Liver (tissue), 9 donors: Measurements from ENCODE around the gene CELF5. TPM values are rescaled to one million over a fixed set of nuclear protein-coding genes. Genes with fewer than 3 reads are reported as not detected.

Experiments used
- DNase-seq: peaks from one replicate; pipeline ENCODE4 v3.0.0-alpha.2; 2017; ENCODE audit warnings: low spot score
- H3K27ac ChIP-seq, 2 donors: one replicate each; pipeline ENCODE4 v1.7.0; 2013; ENCODE audit warnings: inconsistent platforms in 2 of 2, low read length in 2 of 2, control low read depth in 1 of 2, low read depth in 1 of 2, mild to moderate bottlenecking in 1 of 2
- H3K27me3 ChIP-seq, 4 donors: one replicate each; pipeline versions ENCODE4 v1.6.1 to v1.7.0; 2013; ENCODE audit warnings: low read length in 3 of 4, inconsistent platforms in 1 of 4, mild to moderate bottlenecking in 1 of 4, moderate library complexity in 1 of 4; ENCODE audit not compliant: control insufficient read depth in 4 of 4, insufficient read depth in 4 of 4
- H3K36me3 ChIP-seq, 4 donors: one replicate each; pipeline versions ENCODE4 v1.6.1 to v1.7.0; 2013; ENCODE audit warnings: low read length in 3 of 4, mild to moderate bottlenecking in 3 of 4, low read depth in 1 of 4, moderate library complexity in 1 of 4; ENCODE audit not compliant: control insufficient read depth in 4 of 4, insufficient read depth in 3 of 4
- H3K4me1 ChIP-seq, 4 donors: one replicate each; pipeline versions ENCODE4 v1.6.1 to v1.7.0; 2013; ENCODE audit warnings: low read length in 3 of 4, mild to moderate bottlenecking in 3 of 4, moderate library complexity in 1 of 4; ENCODE audit not compliant: control insufficient read depth in 4 of 4, insufficient read depth in 4 of 4
- H3K4me3 ChIP-seq, 3 donors: one replicate each; pipeline versions ENCODE4 v1.6.1 to v1.7.0; 2013; ENCODE audit warnings: low read length in 3 of 3, control low read depth in 1 of 3, low read depth in 1 of 3, mild to moderate bottlenecking in 1 of 3
- H3K9ac ChIP-seq, 2 donors: one replicate each; pipeline ENCODE4 v1.7.0; 2013; ENCODE audit warnings: low read length in 2 of 2, mild to moderate bottlenecking in 2 of 2, moderate library complexity in 2 of 2, control low read depth in 1 of 2, low read depth in 1 of 2
- H3K9me3 ChIP-seq, 4 donors: one replicate each; pipeline versions ENCODE4 v1.6.1 to v1.7.0; 2013; ENCODE audit warnings: low read length in 3 of 4; ENCODE audit not compliant: control insufficient read depth in 4 of 4
- EGR1 ChIP-seq, 2 donors: IDR thresholded peaks; 2 replicates each; pipeline ENCODE4 v1.6.1; 2016 to 2018; ENCODE audit warnings: antibody characterized with exemption in 2 of 2, low read depth in 2 of 2
- FOXA1 ChIP-seq: IDR thresholded peaks from 2 replicates; pipeline ENCODE4 v1.6.1; 2016; ENCODE audit warnings: antibody characterized with exemption
- FOXA2 ChIP-seq: IDR thresholded peaks from 2 replicates; pipeline ENCODE4 v1.6.1; 2016; ENCODE audit warnings: antibody characterized with exemption
- GABPA ChIP-seq, 2 donors: IDR thresholded peaks in 1 of 2; conservative IDR thresholded peaks in 1 of 2; 2 replicates each; pipeline ENCODE4 v1.6.1; 2016; ENCODE audit warnings: antibody characterized with exemption in 2 of 2, mild to moderate bottlenecking in 1 of 2, moderate library complexity in 1 of 2
- HNF4A ChIP-seq, 2 donors: conservative IDR thresholded peaks; 2 replicates each; pipeline ENCODE4 v1.6.1; 2016; ENCODE audit warnings: antibody characterized with exemption in 2 of 2, mild to moderate bottlenecking in 2 of 2
- HNF4G ChIP-seq: IDR thresholded peaks from 2 replicates; pipeline ENCODE4 v1.6.1; 2016; ENCODE audit warnings: antibody characterized with exemption
- JUND ChIP-seq, 2 donors: IDR thresholded peaks; 2 replicates each; pipeline ENCODE4 v1.6.1; 2016; ENCODE audit warnings: antibody characterized with exemption in 2 of 2
- NR2F2 ChIP-seq: IDR thresholded peaks from 2 replicates; pipeline ENCODE4 v1.6.1; 2016; ENCODE audit warnings: antibody characterized with exemption
- RAD21 ChIP-seq, 2 donors: IDR thresholded peaks; 2 replicates each; pipeline ENCODE4 v1.6.1; 2016; ENCODE audit warnings: antibody characterized with exemption in 2 of 2, mild to moderate bottlenecking in 2 of 2
- RXRA ChIP-seq, 2 donors: IDR thresholded peaks; 2 replicates each; pipeline ENCODE4 v1.6.1; 2017 to 2018; ENCODE audit warnings: antibody characterized with exemption in 2 of 2, mild to moderate bottlenecking in 1 of 2
- SP1 ChIP-seq: IDR thresholded peaks from 2 replicates; pipeline ENCODE4 v1.6.1; 2018; ENCODE audit warnings: antibody characterized with exemption, mild to moderate bottlenecking
- TAF1 ChIP-seq: conservative IDR thresholded peaks from 2 replicates; pipeline ENCODE4 v1.6.1; 2016; ENCODE audit warnings: antibody characterized with exemption, mild to moderate bottlenecking
- YY1 ChIP-seq: IDR thresholded peaks from 2 replicates; pipeline ENCODE4 v1.6.1; 2016; ENCODE audit warnings: antibody characterized with exemption, mild to moderate bottlenecking
- WGBS: extraction: QIAGEN DNeasy Blood & Tissue Kit; methylation state at CpG from one replicate; pipeline ENCODE4 v1.1.7; 2013; 5-methylcytosine and 5-hydroxymethylcytosine counted together
- polyA plus RNA-seq, 2 donors: library from polyadenylated mRNA; stranded (reverse) in 1 of 2; unstranded in 1 of 2; fragments of 200-250 nt in 1 of 2; fragments of >200 nt in 1 of 2; fragmentation: Nextera tagmentation in 1 of 2; extraction: Ambion mirVana in 1 of 2; gene quantifications; one replicate each; pipeline versions ENCODE4 v1.2.1 to v1.2.3, GENCODE V29; 2013 to 2015
- total RNA-seq, 2 donors: library from RNA; depleted of rRNA; stranded (reverse); fragments of >200 nt; gene quantifications; one replicate each; pipeline ENCODE4 v1.2.3, GENCODE V29; 2014
- TF ChIP-seq, protein P1 (sequence below): IDR thresholded peaks from 2 replicates; pipeline ENCODE4 v1.6.1; 2016; ENCODE audit warnings: antibody characterized with exemption
- TF ChIP-seq, protein P2 (sequence below): fragments of 150-350 bp; IDR thresholded peaks from 2 replicates; pipeline ENCODE4 v1.5.1; 2017; ENCODE audit warnings: improper control_type of control experiment, low read depth, low read length; ENCODE audit not compliant: missing input control
- TF ChIP-seq, protein P3 (sequence below): IDR thresholded peaks from 2 replicates; pipeline ENCODE4 v1.6.1; 2016; ENCODE audit warnings: antibody characterized with exemption
- TF ChIP-seq, protein P4 (sequence below): IDR thresholded peaks from 2 replicates; pipeline ENCODE4 v1.6.1; 2016; ENCODE audit warnings: antibody characterized with exemption, mild to moderate bottlenecking
- TF ChIP-seq, protein P5 (sequence below): IDR thresholded peaks from 2 replicates; pipeline ENCODE4 v1.6.1; 2016; ENCODE audit warnings: antibody characterized with exemption
- donor health status: healthy.
- donor health status: healthy.
- donor health status: healthy.
- donor health status: healthy.
- donor health status: healthy.

CELF5 gene
- total and polyA plus RNA-seq, 4 donors: 0.06 to 0.50 (median 0.26) TPM

DNA sequence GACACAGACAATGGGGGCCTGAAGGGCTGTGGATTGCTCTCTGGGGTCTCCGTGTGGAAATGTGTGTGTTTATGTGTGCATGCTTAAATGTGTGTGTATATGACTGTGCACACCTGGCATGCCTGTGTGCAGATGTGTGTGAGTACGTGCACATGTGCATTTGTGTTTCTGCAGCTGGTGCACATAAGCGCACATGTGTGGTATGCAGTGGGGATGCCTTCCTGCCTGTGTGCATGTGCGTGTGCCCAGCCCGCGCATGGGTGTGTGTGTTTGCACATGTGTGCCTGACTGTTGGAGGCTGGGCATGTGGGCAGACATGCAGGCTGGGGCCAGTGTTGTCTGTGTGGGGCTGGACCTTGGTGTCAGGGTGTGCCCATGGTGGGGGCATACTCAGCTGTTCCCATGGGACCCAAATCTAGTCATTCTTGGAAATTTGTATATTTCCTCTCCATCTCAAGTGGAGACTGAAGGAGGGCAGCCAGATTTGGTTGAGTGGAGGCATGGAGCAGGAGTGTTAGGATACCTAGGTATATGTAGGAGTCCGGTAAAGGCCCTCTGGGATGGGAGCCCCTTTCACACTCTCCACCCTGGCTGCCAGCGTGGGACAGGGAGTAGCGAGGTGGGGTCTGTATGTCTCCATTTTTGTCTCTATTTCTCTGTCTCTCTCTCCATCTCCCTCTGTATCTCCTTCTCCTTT lies 49.9 kb downstream of the CELF5 start:
- H3K27ac ChIP-seq: no peak overlapping the region
- no peak for TF ChIP-seq SP1
- TF ChIP-seq YY1: no peak
- TF ChIP-seq, protein P1, sequence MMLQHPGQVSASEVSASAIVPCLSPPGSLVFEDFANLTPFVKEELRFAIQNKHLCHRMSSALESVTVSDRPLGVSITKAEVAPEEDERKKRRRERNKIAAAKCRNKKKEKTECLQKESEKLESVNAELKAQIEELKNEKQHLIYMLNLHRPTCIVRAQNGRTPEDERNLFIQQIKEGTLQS: no peak
- TF ChIP-seq RAD21 (IDR thresholded peaks at IDR 0.05): no peak
- no peak for TF ChIP-seq TAF1
- TF ChIP-seq, protein P2, sequence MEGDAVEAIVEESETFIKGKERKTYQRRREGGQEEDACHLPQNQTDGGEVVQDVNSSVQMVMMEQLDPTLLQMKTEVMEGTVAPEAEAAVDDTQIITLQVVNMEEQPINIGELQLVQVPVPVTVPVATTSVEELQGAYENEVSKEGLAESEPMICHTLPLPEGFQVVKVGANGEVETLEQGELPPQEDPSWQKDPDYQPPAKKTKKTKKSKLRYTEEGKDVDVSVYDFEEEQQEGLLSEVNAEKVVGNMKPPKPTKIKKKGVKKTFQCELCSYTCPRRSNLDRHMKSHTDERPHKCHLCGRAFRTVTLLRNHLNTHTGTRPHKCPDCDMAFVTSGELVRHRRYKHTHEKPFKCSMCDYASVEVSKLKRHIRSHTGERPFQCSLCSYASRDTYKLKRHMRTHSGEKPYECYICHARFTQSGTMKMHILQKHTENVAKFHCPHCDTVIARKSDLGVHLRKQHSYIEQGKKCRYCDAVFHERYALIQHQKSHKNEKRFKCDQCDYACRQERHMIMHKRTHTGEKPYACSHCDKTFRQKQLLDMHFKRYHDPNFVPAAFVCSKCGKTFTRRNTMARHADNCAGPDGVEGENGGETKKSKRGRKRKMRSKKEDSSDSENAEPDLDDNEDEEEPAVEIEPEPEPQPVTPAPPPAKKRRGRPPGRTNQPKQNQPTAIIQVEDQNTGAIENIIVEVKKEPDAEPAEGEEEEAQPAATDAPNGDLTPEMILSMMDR: no peak
- no peak for TF ChIP-seq GABPA (IDR thresholded peaks at IDR 0.05 in 1 of 2, conservative IDR thresholded peaks at IDR 0.05 in 1 of 2)
- TF ChIP-seq, protein P3, sequence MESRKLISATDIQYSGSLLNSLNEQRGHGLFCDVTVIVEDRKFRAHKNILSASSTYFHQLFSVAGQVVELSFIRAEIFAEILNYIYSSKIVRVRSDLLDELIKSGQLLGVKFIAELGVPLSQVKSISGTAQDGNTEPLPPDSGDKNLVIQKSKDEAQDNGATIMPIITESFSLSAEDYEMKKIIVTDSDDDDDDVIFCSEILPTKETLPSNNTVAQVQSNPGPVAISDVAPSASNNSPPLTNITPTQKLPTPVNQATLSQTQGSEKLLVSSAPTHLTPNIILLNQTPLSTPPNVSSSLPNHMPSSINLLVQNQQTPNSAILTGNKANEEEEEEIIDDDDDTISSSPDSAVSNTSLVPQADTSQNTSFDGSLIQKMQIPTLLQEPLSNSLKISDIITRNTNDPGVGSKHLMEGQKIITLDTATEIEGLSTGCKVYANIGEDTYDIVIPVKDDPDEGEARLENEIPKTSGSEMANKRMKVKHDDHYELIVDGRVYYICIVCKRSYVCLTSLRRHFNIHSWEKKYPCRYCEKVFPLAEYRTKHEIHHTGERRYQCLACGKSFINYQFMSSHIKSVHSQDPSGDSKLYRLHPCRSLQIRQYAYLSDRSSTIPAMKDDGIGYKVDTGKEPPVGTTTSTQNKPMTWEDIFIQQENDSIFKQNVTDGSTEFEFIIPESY: no peak
- TF ChIP-seq, protein P4, sequence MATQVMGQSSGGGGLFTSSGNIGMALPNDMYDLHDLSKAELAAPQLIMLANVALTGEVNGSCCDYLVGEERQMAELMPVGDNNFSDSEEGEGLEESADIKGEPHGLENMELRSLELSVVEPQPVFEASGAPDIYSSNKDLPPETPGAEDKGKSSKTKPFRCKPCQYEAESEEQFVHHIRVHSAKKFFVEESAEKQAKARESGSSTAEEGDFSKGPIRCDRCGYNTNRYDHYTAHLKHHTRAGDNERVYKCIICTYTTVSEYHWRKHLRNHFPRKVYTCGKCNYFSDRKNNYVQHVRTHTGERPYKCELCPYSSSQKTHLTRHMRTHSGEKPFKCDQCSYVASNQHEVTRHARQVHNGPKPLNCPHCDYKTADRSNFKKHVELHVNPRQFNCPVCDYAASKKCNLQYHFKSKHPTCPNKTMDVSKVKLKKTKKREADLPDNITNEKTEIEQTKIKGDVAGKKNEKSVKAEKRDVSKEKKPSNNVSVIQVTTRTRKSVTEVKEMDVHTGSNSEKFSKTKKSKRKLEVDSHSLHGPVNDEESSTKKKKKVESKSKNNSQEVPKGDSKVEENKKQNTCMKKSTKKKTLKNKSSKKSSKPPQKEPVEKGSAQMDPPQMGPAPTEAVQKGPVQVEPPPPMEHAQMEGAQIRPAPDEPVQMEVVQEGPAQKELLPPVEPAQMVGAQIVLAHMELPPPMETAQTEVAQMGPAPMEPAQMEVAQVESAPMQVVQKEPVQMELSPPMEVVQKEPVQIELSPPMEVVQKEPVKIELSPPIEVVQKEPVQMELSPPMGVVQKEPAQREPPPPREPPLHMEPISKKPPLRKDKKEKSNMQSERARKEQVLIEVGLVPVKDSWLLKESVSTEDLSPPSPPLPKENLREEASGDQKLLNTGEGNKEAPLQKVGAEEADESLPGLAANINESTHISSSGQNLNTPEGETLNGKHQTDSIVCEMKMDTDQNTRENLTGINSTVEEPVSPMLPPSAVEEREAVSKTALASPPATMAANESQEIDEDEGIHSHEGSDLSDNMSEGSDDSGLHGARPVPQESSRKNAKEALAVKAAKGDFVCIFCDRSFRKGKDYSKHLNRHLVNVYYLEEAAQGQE: no peak
- TF ChIP-seq EGR1 (IDR thresholded peaks at IDR 0.05; ENCODE audit: low read depth in 2 of 2): no peak
- TF ChIP-seq JUND (IDR thresholded peaks at IDR 0.05): no peak
- no peak for TF ChIP-seq RXRA (IDR thresholded peaks at IDR 0.05)
- TF ChIP-seq HNF4A (conservative IDR thresholded peaks at IDR 0.05): no peak
- TF ChIP-seq FOXA2: no peak
- no peak for TF ChIP-seq FOXA1
- TF ChIP-seq, protein P5, sequence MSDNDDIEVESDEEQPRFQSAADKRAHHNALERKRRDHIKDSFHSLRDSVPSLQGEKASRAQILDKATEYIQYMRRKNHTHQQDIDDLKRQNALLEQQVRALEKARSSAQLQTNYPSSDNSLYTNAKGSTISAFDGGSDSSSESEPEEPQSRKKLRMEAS: no peak
- no peak for TF ChIP-seq HNF4G
- TF ChIP-seq NR2F2: no peak
- no peak overlapping the region for H3K4me3 ChIP-seq
- H3K36me3 ChIP-seq: no peaks in the 10 kb centered on the region
- peaks cover 0 to 3% (median 3%) of the 10 kb centered on the region in 4 donors for H3K4me1 ChIP-seq
- H3K27me3 ChIP-seq: peaks cover 0 to 6% (median 2%) of the 10 kb centered on the region in 4 donors
- H3K9ac ChIP-seq: no peak overlapping the region
- WGBS: 81% methylated on average over 9 of the region's 9 CpGs
- H3K9me3 ChIP-seq: peaks cover 0 to 3% (median 3%) of the 10 kb centered on the region in 4 donors
- DNase-seq: no peak
